Right lobe of liver (tissue), 6 donors: ENCODE measurements around the gene SEMA7A. TPM values are rescaled to one million over a fixed set of nuclear protein-coding genes. Genes with fewer than 3 reads are reported as not detected.
"Not testable (repeated sequence)": the region's sequence is repeated elsewhere in the genome, so short reads cannot be mapped to it uniquely, and the experiment has no call there.

ENCODE experiments used
- ATAC-seq, 4 donors: fragments of 200-7000 bp; cut with Tn5 transposase; one replicate each; pipeline ENCODE4 v1.9.1; 2020; ENCODE audit warnings: mild to moderate bottlenecking in 4 of 4, moderate library complexity in 4 of 4
- DNase-seq, 3 donors: peaks; one replicate each; pipeline ENCODE4 v3.0.0-alpha.2; 2020
- H3K27ac ChIP-seq, 3 donors: fragments of 200-600 bp; one replicate each; pipeline ENCODE4 v1.8.0; 2022
- H3K27me3 ChIP-seq, 2 donors: fragments of 200-600 bp; one replicate each; pipeline ENCODE4 v1.8.0; 2022
- H3K36me3 ChIP-seq, 4 donors: fragments of 200-600 bp; sonication (generic) in 1 of 4; one replicate each; pipeline versions ENCODE4 v1.5.1 to v1.8.0; 2017 to 2022; ENCODE audit warnings: control low read depth in 1 of 4
- H3K4me1 ChIP-seq, 4 donors: fragments of 200-600 bp; sonication (generic) in 1 of 4; one replicate each; pipeline versions ENCODE4 v1.5.1 to v1.8.0; 2017 to 2022; ENCODE audit warnings: control low read depth in 1 of 4
- H3K4me3 ChIP-seq, 3 donors: fragments of 200-600 bp; one replicate each; pipeline ENCODE4 v1.8.0; 2022
- H3K9me3 ChIP-seq, 4 donors: fragments of 200-600 bp; sonication (generic) in 1 of 4; one replicate each; pipeline versions ENCODE4 v1.5.1 to v1.8.0; 2017 to 2022; ENCODE audit warnings: control low read depth in 1 of 4
- CTCF ChIP-seq, 4 donors: fragments of 200-600 bp in 3 of 4; fragments of 450-650 bp in 1 of 4; IDR thresholded peaks; one replicate each; pipeline versions ENCODE4 v1.5.1 to v1.8.0; 2016 to 2022; ENCODE audit warnings: antibody characterized with exemption in 4 of 4, mild to moderate bottlenecking in 2 of 4
- POLR2A ChIP-seq: fragments of 450-650 bp; IDR thresholded peaks from one replicate; pipeline ENCODE4 v1.6.1; 2017; ENCODE audit warnings: antibody characterized with exemption, mild to moderate bottlenecking
- WGBS: methylation state at CpG from one replicate; pipeline ENCODE4 v1.1.6; 2018; ENCODE audit warnings: low coverage, low lambda C conversion rate; ENCODE audit not compliant: insufficient coverage; ENCODE audit errors: missing lambda C conversion rate; 5-methylcytosine and 5-hydroxymethylcytosine counted together
- intact Hi-C, 2 donors: fragments of 100-400 bp; cut with DNase I; formaldehyde crosslinking; loops; one replicate each; pipeline versions ENCODE4 v1.11.2 to v1.14.1; 2022
- total RNA-seq, 6 experiments: library from RNA; depleted of rRNA in 2 of 6; stranded (reverse); fragments of >200 nt in 2 of 6; fragmentation: NEBNext Ultra II Directional in 3 of 6; extraction: Animal tissue kit (Norgen Biotek cat#: 25700) in 3 of 6; gene quantifications; one replicate each; pipeline versions ENCODE4 v1.1.0 to v1.2.4, GENCODE V29; 2016 to 2023
- donor health status: DM: no; HTN: yes; CAD: no.
- donor health status: DM: no; HTN: no; CAD: no.
- donor health status: DM: no; HTN: no; CAD: no.
- donor health status: DM: no; HTN: yes; CAD: no.
- donor health status: DM: no; HTN: yes; CAD: no.

Gene SEMA7A
- total RNA-seq, 6 experiments from 2014 or later: 0.42 to 2.4 (median 1.1) TPM

GRCh38 chr15:74390647-74391288 lies 43.0 kb downstream of the SEMA7A start:
- no peak for DNase-seq
- Histone ChIP-seq H3K4me1 (no peaks in the 10 kb centered on the region), H3K9me3 (no peaks in the 10 kb centered on the region), H3K36me3 (no peaks in the 10 kb centered on the region), H3K27ac (no peak overlapping the region), H3K27me3 (no peaks in the 10 kb centered on the region), H3K4me3 (no peak overlapping the region)
- intact Hi-C loops: no loop called here
- no peak for ATAC-seq
- WGBS: 67% methylated on average over 10 of the region's 12 CpGs
- no peak for TF ChIP-seq CTCF (IDR thresholded peaks at IDR 0.05)
- no peak for TF ChIP-seq POLR2A

DNA sequence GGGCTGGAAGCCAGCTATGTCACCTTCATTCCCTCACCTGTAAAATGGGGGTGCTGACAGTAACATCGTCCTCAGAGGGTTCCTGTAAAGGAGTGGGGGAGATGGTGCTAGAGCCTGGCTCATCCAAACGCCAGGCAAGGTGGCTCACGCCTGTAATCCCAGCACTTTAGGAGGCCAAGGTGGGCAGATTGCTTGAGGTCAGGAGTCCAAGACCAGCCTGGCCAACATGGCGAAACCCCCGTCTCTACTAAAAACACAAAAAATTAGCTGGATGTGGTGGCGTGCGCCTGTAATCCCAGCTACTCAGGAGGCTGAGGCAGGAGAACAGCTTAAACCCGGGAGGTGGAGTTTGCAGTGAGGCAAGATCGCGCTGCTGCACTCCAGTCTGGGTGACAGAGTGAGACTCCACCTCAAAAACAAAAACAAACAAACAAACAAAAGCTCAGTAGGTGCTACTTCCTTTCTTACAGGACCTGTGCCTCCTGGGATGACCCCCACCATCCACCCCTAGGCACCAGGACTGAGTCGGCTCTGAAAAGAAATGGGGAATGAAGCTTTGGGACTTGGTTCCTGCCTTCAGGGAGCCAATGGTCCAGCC lies 43.6 kb downstream of the SEMA7A start:
- H3K27ac ChIP-seq, H3K36me3 ChIP-seq, H3K4me3 ChIP-seq, H3K4me1 ChIP-seq, intact Hi-C loops, H3K27me3 ChIP-seq, H3K9me3 ChIP-seq, ATAC-seq, DNase-seq: not testable (repeated sequence)
- WGBS: 91% methylated on average over 6 of the region's 11 CpGs

DNA sequence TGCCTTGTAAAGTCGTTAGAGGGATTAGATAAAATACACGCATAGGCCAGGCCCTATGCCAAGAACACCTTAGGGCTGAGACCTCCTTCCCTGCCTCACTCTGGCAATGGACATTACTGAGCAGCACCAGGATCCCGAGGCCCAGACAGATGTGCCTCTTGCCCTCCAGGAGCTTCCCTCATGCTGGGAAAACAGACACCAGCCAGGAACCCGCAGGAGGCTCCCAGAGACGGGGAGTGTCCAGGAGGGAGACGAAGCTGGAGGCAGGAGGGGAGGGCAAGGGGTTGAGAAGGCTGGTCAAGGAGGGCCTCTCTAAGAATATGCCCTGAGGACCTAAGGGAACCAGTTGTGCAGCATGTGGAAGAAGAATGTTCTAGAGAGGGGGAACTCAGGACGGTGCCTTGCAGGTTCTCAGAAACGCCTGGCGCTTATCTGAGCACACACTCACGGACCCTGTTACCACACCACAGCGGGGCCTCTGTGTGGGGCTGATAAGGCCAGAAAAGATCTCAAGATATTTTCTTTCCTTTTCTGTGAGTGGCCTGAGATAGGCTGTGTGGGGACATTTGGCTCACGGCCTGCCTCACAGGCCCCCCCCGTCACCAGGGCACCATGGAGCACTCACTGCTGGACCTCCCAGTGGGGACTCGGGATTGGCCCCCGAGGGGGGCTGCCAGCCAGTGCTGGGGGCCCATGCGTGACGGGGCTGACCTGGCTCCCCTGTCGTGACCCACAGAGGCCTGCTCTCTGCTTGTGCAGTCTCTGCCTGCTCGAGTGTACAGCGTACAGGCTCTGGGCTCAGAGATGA lies 44.3 kb downstream of the SEMA7A start:
- no peaks in the 10 kb centered on the region for H3K4me1 ChIP-seq
- WGBS: 58% methylated on average over 5 of the region's 20 CpGs
- no peak overlapping the region for H3K4me3 ChIP-seq
- H3K36me3 ChIP-seq: no peaks in the 10 kb centered on the region
- peak in 1 of 3 donors; percentile 45 for DNase-seq
- no peaks in the 10 kb centered on the region for H3K9me3 ChIP-seq
- no peaks in the 10 kb centered on the region for H3K27me3 ChIP-seq
- intact Hi-C loops: loop anchor here in 1 of 2 donors (10.0 kb wide), 1 partner anchor 95 kb away; no protein-coding TSS in a partner anchor
- no peak for TF ChIP-seq POLR2A
- no peak for TF ChIP-seq CTCF (IDR thresholded peaks at IDR 0.05)
- no peak overlapping the region for H3K27ac ChIP-seq
- ATAC-seq: peak in 1 of 4 donors; percentile 16

DNA sequence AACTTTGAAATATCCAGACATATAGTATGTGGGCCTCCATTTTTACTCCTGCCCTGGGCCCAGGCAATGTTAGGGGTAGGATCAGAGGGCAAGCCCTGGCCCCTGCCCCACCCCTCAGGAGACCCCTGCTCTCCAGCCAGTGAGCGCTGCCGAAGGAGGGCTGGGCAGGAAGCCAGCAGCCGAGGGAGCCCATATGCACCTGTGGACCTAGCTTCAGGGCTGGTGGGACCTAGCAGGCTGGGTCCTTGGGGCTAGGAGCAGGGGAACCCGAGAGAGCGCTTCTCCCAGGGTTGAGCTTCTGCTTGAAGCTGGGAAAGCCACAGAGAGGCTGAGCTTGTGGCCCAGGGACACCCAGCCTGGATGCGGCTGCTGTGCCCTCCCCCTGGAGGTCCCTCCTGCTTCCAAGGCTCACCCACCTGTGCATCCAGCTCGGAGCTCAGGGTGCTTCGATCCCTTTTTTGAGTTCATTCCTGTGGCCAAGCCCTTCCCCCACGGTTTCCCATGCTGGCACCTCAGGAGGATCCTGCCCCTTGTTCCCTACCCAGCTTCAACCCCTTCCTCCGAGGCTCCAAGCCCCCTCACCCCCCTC lies 45.3 kb downstream of the SEMA7A start:
- Histone ChIP-seq H3K27ac (no peak overlapping the region), H3K9me3 (no peaks in the 10 kb centered on the region), H3K27me3 (no peaks in the 10 kb centered on the region), H3K4me1 (no peaks in the 10 kb centered on the region), H3K36me3 (no peaks in the 10 kb centered on the region), H3K4me3 (no peak overlapping the region)
- TF ChIP-seq POLR2A: no peak
- intact Hi-C loops: loop anchor here in 1 of 2 donors (10.0 kb wide), 1 partner anchor 96 kb away; no protein-coding TSS in a partner anchor
- DNase-seq (no peak), ATAC-seq (no peak)
- WGBS: 67% methylated on average over 4 of the region's 10 CpGs

DNA sequence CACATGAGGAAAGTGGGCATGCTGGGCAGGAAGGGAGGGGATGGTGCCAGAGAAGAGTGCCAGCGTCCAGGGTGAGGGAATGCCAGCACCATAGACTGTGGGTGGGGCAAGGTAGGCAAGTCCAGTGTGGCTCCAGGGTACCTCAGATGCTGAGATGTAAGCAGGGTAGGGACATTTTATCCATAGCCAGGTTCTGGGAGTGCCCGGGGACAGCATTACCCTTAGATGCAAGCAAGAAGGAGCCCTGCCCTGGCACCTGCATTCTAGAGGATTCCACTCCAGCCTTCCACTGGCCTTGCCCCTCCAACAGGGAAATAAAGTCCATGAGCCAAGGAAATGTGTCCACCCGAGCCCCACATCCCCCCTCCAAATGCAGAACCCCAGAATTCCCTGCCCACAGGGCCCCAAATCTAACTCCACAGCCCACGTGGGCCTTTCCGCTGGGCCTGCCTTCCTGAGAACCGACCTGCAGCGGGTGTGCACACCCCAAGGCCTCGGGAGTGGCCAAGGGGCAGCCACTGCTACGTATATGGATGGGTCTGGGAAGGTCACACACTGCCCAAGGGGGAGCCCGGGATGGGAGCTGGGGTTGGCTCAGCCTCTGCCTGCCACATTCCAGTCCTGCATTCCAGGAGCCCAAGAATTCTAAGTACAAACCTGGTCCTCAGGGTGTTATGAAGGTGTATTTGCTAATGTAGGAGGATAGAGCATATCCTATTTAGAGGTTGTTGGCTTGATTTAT lies 46.0 kb downstream of the SEMA7A start:
- Histone ChIP-seq H3K36me3 (no peaks in the 10 kb centered on the region), H3K4me1 (no peaks in the 10 kb centered on the region), H3K27ac (no peak overlapping the region), H3K9me3 (no peaks in the 10 kb centered on the region), H3K27me3 (no peaks in the 10 kb centered on the region), H3K4me3 (no peak overlapping the region)
- WGBS: 48% methylated on average over 2 of the region's 10 CpGs
- TF ChIP-seq CTCF (IDR thresholded peaks at IDR 0.05): no peak
- no peak for TF ChIP-seq POLR2A
- intact Hi-C loops: loop anchor here in 1 of 2 donors (10.0 kb wide), 1 partner anchor 97 kb away; no protein-coding TSS in a partner anchor
- no peak for ATAC-seq
- no peak for DNase-seq
